Osteoblast (primary cell): ENCODE data around the gene BRD7. TPM values are rescaled to one million over a fixed set of nuclear protein-coding genes. Genes with fewer than 3 reads are reported as not detected.

Experiments used
- DNase-seq: peaks from one replicate; pipeline ENCODE4 v3.0.0; 2011; ENCODE audit warnings: low spot score, mixed read lengths; ENCODE audit not compliant: insufficient read length; ENCODE audit errors: missing footprints
- H2AFZ ChIP-seq: 2 replicates; pipeline ENCODE4 v1.6.0; 2011; ENCODE audit warnings: mild to moderate bottlenecking, low read length
- H3K27ac ChIP-seq: 2 replicates; pipeline ENCODE4 v1.5.1; 2011; ENCODE audit warnings: mild to moderate bottlenecking, low read depth, low read length, moderate library complexity
- H3K27me3 ChIP-seq: 2 replicates; pipeline ENCODE4 v1.6.0; 2012; ENCODE audit warnings: mild to moderate bottlenecking, control low read depth, inconsistent platforms, low read length, moderate library complexity; ENCODE audit not compliant: insufficient read depth
- H3K36me3 ChIP-seq: 2 replicates; pipeline ENCODE4 v1.5.1; 2011; ENCODE audit warnings: mild to moderate bottlenecking, low read length, control low read depth, moderate library complexity; ENCODE audit not compliant: insufficient read depth
- H3K4me1 ChIP-seq: 2 replicates; pipeline ENCODE4 v1.5.1; 2011; ENCODE audit warnings: mild to moderate bottlenecking, low read length, control low read depth, moderate library complexity; ENCODE audit not compliant: insufficient read depth
- H3K4me2 ChIP-seq: 2 replicates; pipeline ENCODE4 v1.6.0; 2011; ENCODE audit warnings: mild to moderate bottlenecking, low read length; ENCODE audit not compliant: insufficient read depth
- H3K4me3 ChIP-seq: fragments of 200-600 bp; sonication (generic); 3 replicates; pipeline ENCODE4 v1.5.1; 2012; ENCODE audit warnings: mild to moderate bottlenecking, low read length, inconsistent platforms; ENCODE audit not compliant: insufficient read depth
- H3K79me2 ChIP-seq: 2 replicates; pipeline ENCODE4 v1.6.0; 2012; ENCODE audit warnings: mild to moderate bottlenecking, low read length, control low read depth, inconsistent platforms; ENCODE audit not compliant: insufficient read depth
- H3K9me3 ChIP-seq: 2 replicates; pipeline ENCODE4 v1.5.1; 2011; ENCODE audit warnings: low read depth, low read length, control low read depth
- H4K20me1 ChIP-seq: 2 replicates; pipeline ENCODE4 v1.6.0; 2012; ENCODE audit warnings: mild to moderate bottlenecking, low read length, control low read depth; ENCODE audit not compliant: insufficient read depth
- CTCF ChIP-seq: IDR thresholded peaks from 2 replicates; pipeline ENCODE4 v1.5.1; 2011; ENCODE audit warnings: mild to moderate bottlenecking, low read depth, low read length, moderate library complexity; ENCODE audit errors: extremely low read depth
- total RNA-seq: library from RNA; depleted of rRNA; stranded (reverse); fragments of >200 nt; gene quantifications from 2 replicates; pipeline ENCODE4 v1.2.3, GENCODE V29; 2012

Gene BRD7
- total RNA-seq, 1 donor = 22.8 TPM

GRCh38 chr16:50305441-50306061 lies 63.2 kb downstream of the BRD7 start:
- peaks cover 2% of the 10 kb centered on the region for H4K20me1 ChIP-seq
- no peak for TF ChIP-seq CTCF
- H2AFZ ChIP-seq = no peak overlapping the region
- peak overlapping the region; percentile 96 for H3K27ac ChIP-seq
- peaks cover 49% of the 10 kb centered on the region for H3K4me1 ChIP-seq
- H3K4me3 ChIP-seq = no peak overlapping the region
- no peaks in the 10 kb centered on the region for H3K27me3 ChIP-seq
- H3K9me3 ChIP-seq = no peaks in the 10 kb centered on the region
- no peak overlapping the region for H3K4me2 ChIP-seq
- H3K36me3 ChIP-seq = peaks cover 20% of the 10 kb centered on the region
- H3K79me2 ChIP-seq = no peaks in the 10 kb centered on the region
- peak; percentile 17 for DNase-seq

- no peak for TF ChIP-seq CTCF
- Histone ChIP-seq H3K9me3 (no peaks in the 10 kb centered on the region), H4K20me1 (no peaks in the 10 kb centered on the region), H3K79me2 (no peaks in the 10 kb centered on the region), H3K27ac (peak overlapping the region; percentile 96), H3K27me3 (no peaks in the 10 kb centered on the region), H3K4me3 (no peak overlapping the region), H3K36me3 (peaks cover 20% of the 10 kb centered on the region), H3K4me2 (no peak overlapping the region), H2AFZ (no peak overlapping the region), H3K4me1 (peaks cover 49% of the 10 kb centered on the region)
- peak; percentile 54 for DNase-seq
Observed at GRCh38 chr16:50304467-50305440, 64.0 kb downstream of the BRD7 start.

GRCh38 chr16:50303605-50304466 lies 65.0 kb downstream of the BRD7 start:
- peaks cover 45% of the 10 kb centered on the region for H3K4me1 ChIP-seq
- H3K4me3 ChIP-seq = no peak overlapping the region
- H3K4me2 ChIP-seq = peak overlapping the region; percentile 51
- peak overlapping the region; percentile 6 for H2AFZ ChIP-seq
- no peaks in the 10 kb centered on the region for H4K20me1 ChIP-seq
- no peak for TF ChIP-seq CTCF
- peak overlapping the region; percentile 96 for H3K27ac ChIP-seq
- H3K36me3 ChIP-seq = peaks cover 27% of the 10 kb centered on the region
- H3K79me2 ChIP-seq = no peaks in the 10 kb centered on the region
- peak; percentile 98 for DNase-seq
- no peaks in the 10 kb centered on the region for H3K27me3 ChIP-seq
- H3K9me3 ChIP-seq = no peaks in the 10 kb centered on the region
